SKM-1 (cell line): ENCODE results near the gene ZNF226.
"Not testable (repeated sequence)": the region's sequence is repeated elsewhere in the genome, so short reads cannot be mapped to it uniquely, and the experiment has no call there.

Source experiments
- DNase-seq: peaks from one replicate; lab custom pipeline; 2025; ENCODE audit not compliant: unreplicated experiment; lab: John Stamatoyannopoulos, UW

The ZNF226 gene

GRCh38 chr19:44164673-44165512 is at the start of gene ZNF226:
TSS of gene ZNF226 (plus strand) at chr19:44165100. CDS start at chr19:44170081, 4,981 bp downstream.
- DNase-seq: peak; percentile 67

GRCh38 chr19:44121162-44121561 is 43.7 kb upstream of the ZNF226 start:
- DNase-seq: not testable (repeated sequence)

GRCh38 chr19:44131955-44132354 is 32.9 kb upstream of the ZNF226 start:
- DNase-seq: no peak

- DNase-seq: no peak
Observed at GRCh38 chr19:44141191-44142058, 23.5 kb upstream of the ZNF226 start, which contains the start of gene ZNF234. TSS of gene ZNF234 (plus strand) at chr19:44141554. CDS start at chr19:44144633, 3,079 bp downstream.

- DNase-seq: no peak
Observed at GRCh38 chr19:44142059-44142433, 22.9 kb upstream of the ZNF226 start.

- no peak for DNase-seq
Observed at GRCh38 chr19:44149776-44150175, 15.1 kb upstream of the ZNF226 start.

- no peak for DNase-seq
Observed at GRCh38 chr19:44151491-44151890, 13.4 kb upstream of the ZNF226 start.

- DNase-seq: no peak
Observed at GRCh38 chr19:44156475-44156874, 8.4 kb upstream of the ZNF226 start.

GRCh38 chr19:44163789-44164188 is 1.1 kb upstream of the ZNF226 start:
- DNase-seq: no peak

GRCh38 chr19:44164327-44164672 is 600 bp upstream of the ZNF226 start:
- DNase-seq: no peak

GRCh38 chr19:44170660-44171059 is 5.8 kb downstream of the ZNF226 start:
- not testable (repeated sequence) for DNase-seq

GRCh38 chr19:44176590-44176989 is 11.7 kb downstream of the ZNF226 start:
- no peak for DNase-seq

GRCh38 chr19:44180968-44181367 is 16.1 kb downstream of the ZNF226 start:
- DNase-seq: no peak

GRCh38 chr19:44182145-44182544 is 17.2 kb downstream of the ZNF226 start:
- no peak for DNase-seq

GRCh38 chr19:44190020-44190419 is 25.1 kb downstream of the ZNF226 start:
- no peak for DNase-seq

GRCh38 chr19:44192127-44192526 is 27.2 kb downstream of the ZNF226 start:
- no peak for DNase-seq

GRCh38 chr19:44196772-44197171 is 31.9 kb downstream of the ZNF226 start:
- DNase-seq: no peak

GRCh38 chr19:44202470-44202869 is 37.6 kb downstream of the ZNF226 start:
- DNase-seq: no peak

GRCh38 chr19:44202974-44203373 is 38.1 kb downstream of the ZNF226 start:
- DNase-seq: no peak

- not testable (repeated sequence) for DNase-seq
Observed at GRCh38 chr19:44203877-44204276, 39.0 kb downstream of the ZNF226 start.

- no peak for DNase-seq
Observed at GRCh38 chr19:44204772-44205171, 39.9 kb downstream of the ZNF226 start.
